K562 (cell line): ENCODE results near the gene ZNF286A. TPM values are rescaled to one million over a fixed set of nuclear protein-coding genes. Genes with fewer than 3 reads are reported as not detected.

Experiments used
- CREM ChIP-seq: IDR thresholded peaks from 2 replicates; pipeline ENCODE4 v1.6.1; 2014; ENCODE audit warnings: antibody characterized with exemption, low read depth
- MAZ ChIP-seq, 2 experiments: fragments of 450-650 bp in 1 of 2; sonication (generic) in 1 of 2; formaldehyde crosslinking; IDR thresholded peaks in 1 of 2; conservative IDR thresholded peaks in 1 of 2; 2 replicates each; pipeline versions ENCODE4 v1.4.0 to v1.5.0; 2020; ENCODE audit warnings: mild to moderate bottlenecking in 1 of 2, missing genetic modification reagents in 1 of 2
- MEIS2 ChIP-seq: fragments of 450-650 bp; IDR thresholded peaks from 2 replicates; pipeline ENCODE4 v1.6.1; 2014; ENCODE audit warnings: mild to moderate bottlenecking; ENCODE audit not compliant: partially characterized antibody
- MNT ChIP-seq, 2 experiments: fragments of 450-650 bp; conservative IDR thresholded peaks; 2 replicates each; pipeline ENCODE4 v1.6.1; 2017; ENCODE audit warnings: mild to moderate bottlenecking in 2 of 2, moderate library complexity in 2 of 2
- POLR2G ChIP-seq: fragments of 200-400 bp; formaldehyde crosslinking; IDR thresholded peaks from 2 replicates; pipeline ENCODE4 v1.6.1; 2017; ENCODE audit warnings: low read depth, mild to moderate bottlenecking, antibody characterized with exemption, low read length, moderate library complexity
- RCOR1 ChIP-seq, 2 experiments: IDR thresholded peaks; 2 replicates each; pipeline ENCODE4 v1.6.1; 2012; ENCODE audit warnings: low read depth in 2 of 2, low read length in 2 of 2, borderline replicate concordance in 1 of 2, improper control_type of control experiment in 1 of 2
- SUPT5H ChIP-seq: fragments of 450-650 bp; IDR thresholded peaks from 2 replicates; pipeline ENCODE4 v1.6.1; 2016
- ZNF263 ChIP-seq: sonication (generic); formaldehyde crosslinking; IDR thresholded peaks from 2 replicates; pipeline ENCODE4 v1.8.0; 2022; ENCODE audit warnings: mild to moderate bottlenecking, missing genetic modification reagents, borderline replicate concordance
- polyA plus RNA-seq, 8 experiments: library from polyadenylated mRNA; depleted of rRNA in 4 of 8; stranded (reverse) in 5 of 8; unstranded in 3 of 8; fragments of >200 nt; fragmentation: Nextera tagmentation in 2 of 8; fragmentation: Illumina TruSeq in 1 of 8; extraction: Ambion mirVana in 2 of 8; extraction: Trizol in 1 of 8; gene quantifications; 2 replicates each; pipeline versions ENCODE4 v1.2.1 to v1.2.3, GENCODE V29; 2011 to 2014; ENCODE audit warnings: inconsistent platforms in 1 of 8, missing spikeins in 1 of 8
- total RNA-seq, 7 experiments: library from RNA; depleted of rRNA in 6 of 7; stranded (reverse); fragments of >200 nt in 6 of 7; fragmentation: Illumina TruSeq in 2 of 7; extraction: Trizol in 2 of 7; gene quantifications; 2 replicates each; pipeline versions ENCODE4 v1.2.1 to v1.2.3, GENCODE V29; 2011 to 2021; ENCODE audit warnings: low replicate concordance in 1 of 7
- TF ChIP-seq, protein P1 (sequence below): fragments of 450-650 bp; IDR thresholded peaks from 2 replicates; pipeline ENCODE4 v1.6.1; 2014; ENCODE audit warnings: low read depth, mild to moderate bottlenecking, moderate library complexity, borderline replicate concordance
- TF ChIP-seq, protein P2 (sequence below), 3 experiments: fragments of 200-800 bp in 1 of 3; fragments of 250-450 bp in 1 of 3; fragments of 450-650 bp in 1 of 3; sonication (Bioruptor Pico) in 1 of 3; sonication (Bioruptor generic) in 1 of 3; formaldehyde crosslinking in 1 of 3; IDR thresholded peaks; 2 replicates each; pipeline versions ENCODE4 v1.6.1 to v1.8.0; 2016 to 2022; ENCODE audit warnings: mild to moderate bottlenecking in 2 of 3, missing genetic modification characterization in 2 of 3, missing compliant biosample characterization in 1 of 3, moderate library complexity in 1 of 3
- TF ChIP-seq, protein P3 (sequence below): sonication (generic); formaldehyde crosslinking; IDR thresholded peaks from 2 replicates; pipeline ENCODE4 v1.9.0; 2022; ENCODE audit warnings: mild to moderate bottlenecking, missing genetic modification reagents
- TF ChIP-seq, protein P4 (sequence below): sonication (generic); formaldehyde crosslinking; IDR thresholded peaks from 2 replicates; pipeline ENCODE4 v1.8.0; 2022; ENCODE audit warnings: missing genetic modification reagents, mild to moderate bottlenecking, moderate library complexity, borderline replicate concordance
- TF ChIP-seq, protein P5 (sequence below): conservative IDR thresholded peaks from 2 replicates; pipeline ENCODE4 v1.6.1; 2011; ENCODE audit warnings: low read depth, mild to moderate bottlenecking, low read length; ENCODE audit not compliant: control insufficient read depth

Gene ZNF286A
- total and polyA plus RNA-seq, 9 of the 15 experiments (the other 6 are each of a cell fraction or from before 2014, with no cell fraction given) = 9.0 to 23.1 (median 16.6) TPM

- TF ChIP-seq MEIS2 (peak; percentile 64), CREM (peak; percentile 53; the same call in 1 of the 2 replicates), ZNF263 (CRISPR knock-in tag) (peak; percentile 91), SUPT5H (peak; percentile 45; the same call in 1 of the 2 replicates), MNT (conservative IDR thresholded peaks at IDR 0.05) (peak; percentile 39 to 64; a peak in 3 of 4 replicates), RCOR1 (IDR thresholded peaks at IDR 0.05; ENCODE audit: borderline replicate concordance in 1 of 2, low read depth in 2 of 2, low read length in 2 of 2) (0 out of 4 replicates have a peak, but pooled peaks of 1 of the 2 experiments have one; percentile 20), POLR2G (peak; percentile 73), MAZ (CRISPR knock-in tag; conservative IDR thresholded peaks at IDR 0.05 in 1 of 2, IDR thresholded peaks at IDR 0.05 in 1 of 2) (peak in 1 of 2 experiments; percentile 67; a peak in 1 of 4 replicates)
- TF ChIP-seq, protein P1, sequence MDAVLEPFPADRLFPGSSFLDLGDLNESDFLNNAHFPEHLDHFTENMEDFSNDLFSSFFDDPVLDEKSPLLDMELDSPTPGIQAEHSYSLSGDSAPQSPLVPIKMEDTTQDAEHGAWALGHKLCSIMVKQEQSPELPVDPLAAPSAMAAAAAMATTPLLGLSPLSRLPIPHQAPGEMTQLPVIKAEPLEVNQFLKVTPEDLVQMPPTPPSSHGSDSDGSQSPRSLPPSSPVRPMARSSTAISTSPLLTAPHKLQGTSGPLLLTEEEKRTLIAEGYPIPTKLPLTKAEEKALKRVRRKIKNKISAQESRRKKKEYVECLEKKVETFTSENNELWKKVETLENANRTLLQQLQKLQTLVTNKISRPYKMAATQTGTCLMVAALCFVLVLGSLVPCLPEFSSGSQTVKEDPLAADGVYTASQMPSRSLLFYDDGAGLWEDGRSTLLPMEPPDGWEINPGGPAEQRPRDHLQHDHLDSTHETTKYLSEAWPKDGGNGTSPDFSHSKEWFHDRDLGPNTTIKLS = peak; percentile 74
- TF ChIP-seq, protein P2, sequence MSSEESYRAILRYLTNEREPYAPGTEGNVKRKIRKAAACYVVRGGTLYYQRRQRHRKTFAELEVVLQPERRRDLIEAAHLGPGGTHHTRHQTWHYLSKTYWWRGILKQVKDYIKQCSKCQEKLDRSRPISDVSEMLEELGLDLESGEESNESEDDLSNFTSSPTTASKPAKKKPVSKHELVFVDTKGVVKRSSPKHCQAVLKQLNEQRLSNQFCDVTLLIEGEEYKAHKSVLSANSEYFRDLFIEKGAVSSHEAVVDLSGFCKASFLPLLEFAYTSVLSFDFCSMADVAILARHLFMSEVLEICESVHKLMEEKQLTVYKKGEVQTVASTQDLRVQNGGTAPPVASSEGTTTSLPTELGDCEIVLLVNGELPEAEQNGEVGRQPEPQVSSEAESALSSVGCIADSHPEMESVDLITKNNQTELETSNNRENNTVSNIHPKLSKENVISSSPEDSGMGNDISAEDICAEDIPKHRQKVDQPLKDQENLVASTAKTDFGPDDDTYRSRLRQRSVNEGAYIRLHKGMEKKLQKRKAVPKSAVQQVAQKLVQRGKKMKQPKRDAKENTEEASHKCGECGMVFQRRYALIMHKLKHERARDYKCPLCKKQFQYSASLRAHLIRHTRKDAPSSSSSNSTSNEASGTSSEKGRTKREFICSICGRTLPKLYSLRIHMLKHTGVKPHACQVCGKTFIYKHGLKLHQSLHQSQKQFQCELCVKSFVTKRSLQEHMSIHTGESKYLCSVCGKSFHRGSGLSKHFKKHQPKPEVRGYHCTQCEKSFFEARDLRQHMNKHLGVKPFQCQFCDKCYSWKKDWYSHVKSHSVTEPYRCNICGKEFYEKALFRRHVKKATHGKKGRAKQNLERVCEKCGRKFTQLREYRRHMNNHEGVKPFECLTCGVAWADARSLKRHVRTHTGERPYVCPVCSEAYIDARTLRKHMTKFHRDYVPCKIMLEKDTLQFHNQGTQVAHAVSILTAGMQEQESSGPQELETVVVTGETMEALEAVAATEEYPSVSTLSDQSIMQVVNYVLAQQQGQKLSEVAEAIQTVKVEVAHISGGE (CRISPR knock-in tag; IDR thresholded peaks at IDR 0.05) = 0 out of 6 replicates have a peak, but pooled peaks of 1 of the 3 experiments have one; percentile 55
- TF ChIP-seq, protein P3, sequence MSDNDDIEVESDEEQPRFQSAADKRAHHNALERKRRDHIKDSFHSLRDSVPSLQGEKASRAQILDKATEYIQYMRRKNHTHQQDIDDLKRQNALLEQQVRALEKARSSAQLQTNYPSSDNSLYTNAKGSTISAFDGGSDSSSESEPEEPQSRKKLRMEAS (CRISPR knock-in tag) = 0 out of 2 replicates have a peak, but pooled peaks have one; percentile 13
- TF ChIP-seq, protein P4, sequence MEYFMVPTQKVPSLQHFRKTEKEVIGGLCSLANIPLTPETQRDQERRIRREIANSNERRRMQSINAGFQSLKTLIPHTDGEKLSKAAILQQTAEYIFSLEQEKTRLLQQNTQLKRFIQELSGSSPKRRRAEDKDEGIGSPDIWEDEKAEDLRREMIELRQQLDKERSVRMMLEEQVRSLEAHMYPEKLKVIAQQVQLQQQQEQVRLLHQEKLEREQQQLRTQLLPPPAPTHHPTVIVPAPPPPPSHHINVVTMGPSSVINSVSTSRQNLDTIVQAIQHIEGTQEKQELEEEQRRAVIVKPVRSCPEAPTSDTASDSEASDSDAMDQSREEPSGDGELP (CRISPR knock-in tag) = peak; percentile 82; the same call in 1 of the 2 replicates
- TF ChIP-seq, protein P5, sequence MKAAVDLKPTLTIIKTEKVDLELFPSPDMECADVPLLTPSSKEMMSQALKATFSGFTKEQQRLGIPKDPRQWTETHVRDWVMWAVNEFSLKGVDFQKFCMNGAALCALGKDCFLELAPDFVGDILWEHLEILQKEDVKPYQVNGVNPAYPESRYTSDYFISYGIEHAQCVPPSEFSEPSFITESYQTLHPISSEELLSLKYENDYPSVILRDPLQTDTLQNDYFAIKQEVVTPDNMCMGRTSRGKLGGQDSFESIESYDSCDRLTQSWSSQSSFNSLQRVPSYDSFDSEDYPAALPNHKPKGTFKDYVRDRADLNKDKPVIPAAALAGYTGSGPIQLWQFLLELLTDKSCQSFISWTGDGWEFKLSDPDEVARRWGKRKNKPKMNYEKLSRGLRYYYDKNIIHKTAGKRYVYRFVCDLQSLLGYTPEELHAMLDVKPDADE = 0 out of 2 replicates have a peak, but pooled peaks have one; percentile 47
These were observed at the start of gene ZNF286A (continued) for GRCh38 chr17:15699413-15699924.
